ENCODE measurements around the gene EPHA4. TPM values are rescaled to one million over a fixed set of nuclear protein-coding genes. Genes with fewer than 3 reads are reported as not detected.

The EPHA4 gene
- total RNA-seq, 1 donor from 2014 or later: 30.1 TPM

DNA sequence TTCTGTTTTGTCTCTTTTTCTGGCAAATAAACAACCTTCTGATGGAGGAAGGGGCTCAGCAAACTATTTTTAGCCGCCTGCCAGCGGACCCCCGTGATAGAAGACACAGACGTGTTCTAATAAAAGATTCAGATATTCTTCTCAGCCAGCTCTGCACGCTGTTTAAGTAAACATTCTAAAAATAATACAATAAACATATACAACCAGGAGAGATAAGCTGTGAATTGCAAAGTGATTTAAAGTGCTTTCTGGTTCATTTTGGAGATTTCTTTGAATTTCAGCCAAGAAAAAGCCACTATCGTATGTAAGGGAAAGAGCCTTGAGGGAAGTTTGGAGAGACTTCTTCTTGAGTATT lies 201.3 kb downstream of the EPHA4 start:
- Mint-ChIP-seq H3K27ac (ENCODE audit: unreplicated experiment) (no peak overlapping the region), H3K9me3 (ENCODE audit: unreplicated experiment) (no peaks in the 10 kb centered on the region)

DNA sequence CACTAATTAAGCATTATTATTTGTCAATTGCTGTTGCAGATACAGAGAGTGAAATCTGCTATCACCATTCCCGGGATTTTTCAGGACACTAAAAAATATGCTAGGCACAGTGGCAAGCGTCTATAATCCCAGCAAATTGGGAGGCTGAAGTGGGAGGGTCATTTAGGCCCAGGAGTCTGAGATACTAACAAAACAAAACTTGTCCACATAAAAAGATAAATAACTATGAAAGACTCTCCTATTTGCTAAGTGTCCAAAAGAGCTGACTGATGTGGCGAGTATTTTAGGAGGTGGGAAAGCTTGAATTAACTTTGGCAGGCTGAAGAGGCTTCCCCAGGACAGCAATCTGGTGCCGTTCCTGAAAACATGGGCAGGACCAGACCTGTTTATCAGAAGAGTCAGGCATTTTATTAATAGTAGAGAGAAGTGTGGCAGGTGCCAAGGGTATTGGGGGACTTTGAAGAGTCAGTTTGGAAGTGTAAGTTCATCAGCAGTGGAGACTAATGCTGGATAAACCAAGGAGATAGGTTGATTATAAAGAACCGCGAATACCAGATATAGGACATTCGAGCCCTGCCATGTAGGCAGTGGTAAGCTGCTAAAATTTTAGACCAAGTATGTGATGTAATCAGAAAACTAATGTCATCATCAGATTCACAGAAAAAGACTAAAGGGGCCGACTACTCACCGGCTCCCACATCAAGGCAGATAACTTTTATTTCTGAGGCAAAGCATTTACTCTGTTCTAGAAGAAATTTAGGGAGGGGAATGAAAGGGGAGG lies 201.8 kb downstream of the EPHA4 start:
- Histone ChIP-seq H2AFZ (ENCODE audit: low read depth, low read length) (no peak overlapping the region), H3K27me3 (ENCODE audit: insufficient read depth, low read length) (no peaks in the 10 kb centered on the region), H3K4me2 (ENCODE audit: low read length) (no peak overlapping the region), H4K20me1 (ENCODE audit: insufficient read depth, low read length) (no peaks in the 10 kb centered on the region), H3K27ac (ENCODE audit: low read depth, low read length) (no peak overlapping the region), H3K9ac (ENCODE audit: low read length) (no peak overlapping the region), H3K4me1 (ENCODE audit: insufficient read depth, low read length) (no peaks in the 10 kb centered on the region), H3K9me3 (ENCODE audit: insufficient read depth, low read depth, low read length) (no peaks in the 10 kb centered on the region), H3K4me3 (ENCODE audit: insufficient read depth, low read depth, low read length) (no peak overlapping the region), H3K79me2 (ENCODE audit: insufficient read depth, low read length) (no peaks in the 10 kb centered on the region), H3K36me3 (ENCODE audit: insufficient read depth, low read length) (no peaks in the 10 kb centered on the region)
- Mint-ChIP-seq H3K4me1 (ENCODE audit: low read depth, unreplicated experiment) (peaks cover 9% of the 10 kb centered on the region), H3K36me3 (ENCODE audit: low read depth, unreplicated experiment) (no peaks in the 10 kb centered on the region), H3K27me3 (ENCODE audit: low read depth, unreplicated experiment) (peaks cover 8% of the 10 kb centered on the region), H3K4me3 (ENCODE audit: unreplicated experiment) (no peak overlapping the region), H3K27ac (ENCODE audit: unreplicated experiment) (no peak overlapping the region), H3K9me3 (ENCODE audit: unreplicated experiment) (no peaks in the 10 kb centered on the region)
- no peak for DNase-seq (ENCODE audit: low read depth)
- FAIRE-seq: no peak
- no peak for TF ChIP-seq CTCF (IDR thresholded peaks at IDR 0.05; ENCODE audit: insufficient read depth, low read depth, low read length)
- TF ChIP-seq EZH2 (IDR thresholded peaks at IDR 0.05; ENCODE audit: insufficient read depth, low read length): no peak

More for the DNA sequence above, 201.3 kb downstream of the EPHA4 start:
- Mint-ChIP-seq H3K4me1 (ENCODE audit: low read depth, unreplicated experiment) (peaks cover 9% of the 10 kb centered on the region), H3K4me3 (ENCODE audit: unreplicated experiment) (no peak overlapping the region), H3K27me3 (ENCODE audit: low read depth, unreplicated experiment) (peaks cover 7% of the 10 kb centered on the region), H3K36me3 (ENCODE audit: low read depth, unreplicated experiment) (no peaks in the 10 kb centered on the region)
- FAIRE-seq: no peak
- Histone ChIP-seq H3K4me2 (ENCODE audit: low read length) (no peak overlapping the region), H3K4me1 (ENCODE audit: insufficient read depth, low read length) (no peaks in the 10 kb centered on the region), H3K27me3 (ENCODE audit: insufficient read depth, low read length) (no peaks in the 10 kb centered on the region), H3K79me2 (ENCODE audit: insufficient read depth, low read length) (no peaks in the 10 kb centered on the region), H3K9me3 (ENCODE audit: insufficient read depth, low read depth, low read length) (no peaks in the 10 kb centered on the region), H3K36me3 (ENCODE audit: insufficient read depth, low read length) (no peaks in the 10 kb centered on the region), H3K4me3 (ENCODE audit: insufficient read depth, low read depth, low read length) (no peak overlapping the region), H2AFZ (ENCODE audit: low read depth, low read length) (no peak overlapping the region), H3K9ac (ENCODE audit: low read length) (no peak overlapping the region), H4K20me1 (ENCODE audit: insufficient read depth, low read length) (no peaks in the 10 kb centered on the region), H3K27ac (ENCODE audit: low read depth, low read length) (no peak overlapping the region)
- no peak for DNase-seq (ENCODE audit: low read depth)
- TF ChIP-seq CTCF (IDR thresholded peaks at IDR 0.05; ENCODE audit: insufficient read depth, low read depth, low read length): no peak
